ENCODE data around the gene HOXB8.

The HOXB8 gene

DNA sequence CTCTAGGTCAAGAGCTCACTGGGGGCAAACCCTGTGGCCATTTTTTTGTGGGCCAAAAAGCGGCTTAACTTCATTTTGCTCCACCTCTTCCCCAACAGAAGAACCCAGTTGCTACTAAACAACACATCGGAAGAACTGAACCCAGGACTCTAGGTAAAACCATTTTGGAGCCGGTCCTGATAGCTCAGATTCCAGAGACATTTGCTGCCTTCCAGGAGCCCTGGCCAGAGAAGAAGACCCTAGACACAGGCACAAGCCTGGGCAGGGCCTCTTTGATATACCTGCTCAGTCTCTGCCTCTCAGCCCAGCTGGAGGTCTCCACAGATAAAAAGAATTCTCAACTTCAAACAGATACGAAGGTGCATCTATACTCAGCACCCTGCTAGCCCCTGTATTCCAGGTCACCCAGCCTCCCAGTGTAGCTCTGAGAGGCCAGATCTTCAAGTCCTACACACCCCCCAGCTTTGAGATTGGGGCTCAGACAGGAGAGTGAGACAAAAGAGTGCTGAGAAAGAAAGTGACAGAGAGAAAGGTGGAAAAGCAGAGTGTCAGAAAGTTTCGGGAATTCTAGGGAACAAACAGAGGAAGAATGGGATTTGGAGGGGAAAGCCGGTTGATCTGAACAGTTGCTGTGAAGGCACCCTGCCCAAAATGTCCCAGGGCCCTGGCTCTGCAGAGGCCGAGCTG, 17.6 kb upstream of the HOXB8 start:
- TF ChIP-seq, protein P1, sequence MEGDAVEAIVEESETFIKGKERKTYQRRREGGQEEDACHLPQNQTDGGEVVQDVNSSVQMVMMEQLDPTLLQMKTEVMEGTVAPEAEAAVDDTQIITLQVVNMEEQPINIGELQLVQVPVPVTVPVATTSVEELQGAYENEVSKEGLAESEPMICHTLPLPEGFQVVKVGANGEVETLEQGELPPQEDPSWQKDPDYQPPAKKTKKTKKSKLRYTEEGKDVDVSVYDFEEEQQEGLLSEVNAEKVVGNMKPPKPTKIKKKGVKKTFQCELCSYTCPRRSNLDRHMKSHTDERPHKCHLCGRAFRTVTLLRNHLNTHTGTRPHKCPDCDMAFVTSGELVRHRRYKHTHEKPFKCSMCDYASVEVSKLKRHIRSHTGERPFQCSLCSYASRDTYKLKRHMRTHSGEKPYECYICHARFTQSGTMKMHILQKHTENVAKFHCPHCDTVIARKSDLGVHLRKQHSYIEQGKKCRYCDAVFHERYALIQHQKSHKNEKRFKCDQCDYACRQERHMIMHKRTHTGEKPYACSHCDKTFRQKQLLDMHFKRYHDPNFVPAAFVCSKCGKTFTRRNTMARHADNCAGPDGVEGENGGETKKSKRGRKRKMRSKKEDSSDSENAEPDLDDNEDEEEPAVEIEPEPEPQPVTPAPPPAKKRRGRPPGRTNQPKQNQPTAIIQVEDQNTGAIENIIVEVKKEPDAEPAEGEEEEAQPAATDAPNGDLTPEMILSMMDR (IDR thresholded peaks at IDR 0.05; ENCODE audit: low read length) = no peak
- no peak for TF ChIP-seq EZH2 (optimal IDR thresholded peaks at IDR 0.05; ENCODE audit: low read depth, low read length)
- H3K9me2 ChIP-seq (replicated peaks; ENCODE audit: insufficient read depth, low read length) = no peaks in the 10 kb centered on the region
- DNase-seq = no peak
- H3K9ac ChIP-seq (ENCODE audit: low read length) = no peak overlapping the region
- no peaks in the 10 kb centered on the region for H3F3A ChIP-seq (ENCODE audit: insufficient read depth, low read length)
- H3K9me3 ChIP-seq (replicated peaks; ENCODE audit: insufficient read depth, low read length) = no peaks in the 10 kb centered on the region
- peaks cover 4% of the 10 kb centered on the region; the same call in 1 of the 2 replicates for H3K4me1 ChIP-seq (ENCODE audit: low read length)
- no peaks in the 10 kb centered on the region for H3K79me2 ChIP-seq (ENCODE audit: low read length)
- no peak overlapping the region for H3K4me3 ChIP-seq (ENCODE audit: low read length)
- H3K27ac ChIP-seq (ENCODE audit: low read length) = no peak overlapping the region
- no peaks in the 10 kb centered on the region for H3K36me3 ChIP-seq (replicated peaks; ENCODE audit: insufficient read depth, low read length)
- no peak overlapping the region for H2AFZ ChIP-seq (ENCODE audit: low read length)
- H3K27me3 ChIP-seq (replicated peaks; ENCODE audit: insufficient read depth, low read length) = peaks cover 43% of the 10 kb centered on the region
- H3K4me2 ChIP-seq (ENCODE audit: low read depth, low read length) = no peak overlapping the region
- no peaks in the 10 kb centered on the region for H4K20me1 ChIP-seq (ENCODE audit: insufficient read depth, low read length)

DNA sequence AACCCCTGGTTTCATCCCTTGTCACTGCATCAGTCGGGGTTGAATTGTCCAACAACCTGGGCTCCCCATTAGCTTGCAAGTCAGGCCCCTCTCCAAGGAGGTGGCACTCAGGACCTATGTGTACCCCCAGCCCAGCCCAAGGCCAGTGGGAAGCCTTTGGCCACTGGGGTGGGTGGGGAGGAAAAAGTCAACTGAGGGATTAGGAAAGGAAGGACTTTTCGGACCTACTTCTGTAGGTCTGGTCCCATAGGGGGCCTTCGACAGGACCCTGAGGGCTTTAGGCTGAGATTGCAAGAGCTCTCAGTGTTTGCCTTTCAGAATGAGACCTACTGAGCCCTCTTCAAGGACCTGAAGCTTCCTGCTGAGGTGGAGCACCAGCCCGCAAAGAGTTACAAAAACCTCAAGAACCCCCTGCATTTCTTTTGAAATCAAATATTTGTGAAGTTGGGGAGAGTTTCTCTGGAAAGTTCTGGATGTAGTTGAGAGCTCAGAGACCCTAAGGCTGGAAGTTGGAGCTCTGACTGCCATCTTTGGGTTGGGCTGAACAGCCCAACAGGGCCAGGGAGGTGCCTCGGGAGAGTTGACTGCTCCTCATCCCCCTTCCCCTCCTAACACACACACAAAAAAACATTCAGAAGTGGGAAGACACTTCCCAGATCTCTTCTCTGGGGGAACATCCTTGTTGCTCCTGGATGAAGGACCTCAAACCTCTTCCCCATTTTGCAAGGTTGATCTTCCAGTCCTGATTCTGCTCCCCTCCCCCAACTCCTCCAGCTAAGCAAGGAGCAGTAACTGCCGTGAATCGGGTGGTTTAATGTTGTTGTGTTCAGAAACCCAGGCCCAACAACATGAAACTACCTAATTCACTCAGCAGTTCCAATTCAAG, 16.8 kb upstream of the HOXB8 start:
- Histone ChIP-seq H3K36me3 (replicated peaks; ENCODE audit: insufficient read depth, low read length) (no peaks in the 10 kb centered on the region), H3K4me2 (ENCODE audit: low read depth, low read length) (no peak overlapping the region), H2AFZ (ENCODE audit: low read length) (no peak overlapping the region), H4K20me1 (ENCODE audit: insufficient read depth, low read length) (no peaks in the 10 kb centered on the region), H3K9me3 (replicated peaks; ENCODE audit: insufficient read depth, low read length) (no peaks in the 10 kb centered on the region), H3K9ac (ENCODE audit: low read length) (no peak overlapping the region), H3K27me3 (replicated peaks; ENCODE audit: insufficient read depth, low read length) (peaks cover 43% of the 10 kb centered on the region), H3F3A (ENCODE audit: insufficient read depth, low read length) (no peaks in the 10 kb centered on the region), H3K79me2 (ENCODE audit: low read length) (no peaks in the 10 kb centered on the region), H3K4me3 (ENCODE audit: low read length) (no peak overlapping the region), H3K27ac (ENCODE audit: low read length) (no peak overlapping the region), H3K4me1 (ENCODE audit: low read length) (peaks cover 3% of the 10 kb centered on the region; the same call in 1 of the 2 replicates), H3K9me2 (replicated peaks; ENCODE audit: insufficient read depth, low read length) (no peaks in the 10 kb centered on the region)
- no peak for DNase-seq
- TF ChIP-seq EZH2phosphoT487 (IDR thresholded peaks at IDR 0.05; ENCODE audit: low read length) (no peak), EZH2 (optimal IDR thresholded peaks at IDR 0.05; ENCODE audit: low read depth, low read length) (no peak)
- TF ChIP-seq, protein P1 (IDR thresholded peaks at IDR 0.05; ENCODE audit: low read length) = no peak

DNA sequence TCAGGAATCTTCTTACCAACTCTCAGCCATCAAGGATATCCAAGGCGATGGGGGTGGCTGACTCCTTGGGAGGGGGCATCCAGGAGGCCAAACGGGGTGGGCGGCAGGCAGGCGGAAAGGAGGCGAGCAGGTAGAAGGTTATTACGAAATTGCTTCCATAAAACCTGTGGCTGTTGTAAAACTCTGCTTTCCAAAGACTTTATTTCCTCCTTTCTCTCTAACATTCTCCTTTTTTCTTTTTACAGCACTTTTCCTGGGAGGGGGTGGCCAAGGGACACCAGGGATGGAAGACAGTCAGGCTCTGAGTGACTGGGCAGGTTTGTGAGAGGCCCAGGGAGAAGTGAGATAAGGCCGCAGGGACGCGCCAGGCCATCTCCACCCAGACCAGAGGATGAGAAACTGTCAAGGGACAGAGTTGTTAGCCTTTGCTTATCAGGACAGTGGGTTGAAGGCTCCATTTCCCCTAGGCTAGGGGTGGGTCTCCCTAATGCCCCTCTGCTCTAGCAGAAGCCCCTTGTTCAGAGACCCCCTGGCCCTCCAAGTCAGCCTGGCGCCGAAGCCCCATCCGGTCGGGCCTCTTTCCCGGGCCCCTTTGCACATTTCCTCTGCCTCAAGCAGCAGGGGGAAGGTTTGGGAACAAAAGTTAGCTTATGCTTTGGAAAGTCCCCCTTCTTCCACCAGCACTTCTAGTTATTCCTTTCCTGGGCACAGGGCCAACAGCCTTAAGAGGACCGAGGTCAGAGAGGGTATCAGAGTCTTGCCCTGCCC, 16.0 kb upstream of the HOXB8 start:
- no peak for DNase-seq
- H3K27me3 ChIP-seq (replicated peaks; ENCODE audit: insufficient read depth, low read length) = peaks cover 47% of the 10 kb centered on the region
- no peak for TF ChIP-seq EZH2 (optimal IDR thresholded peaks at IDR 0.05; ENCODE audit: low read depth, low read length)
- TF ChIP-seq, protein P1 (IDR thresholded peaks at IDR 0.05; ENCODE audit: low read length) = no peak
- no peak for TF ChIP-seq EZH2phosphoT487 (IDR thresholded peaks at IDR 0.05; ENCODE audit: low read length)
- H3K4me1 ChIP-seq (ENCODE audit: low read length) = no peaks in the 10 kb centered on the region
- H4K20me1 ChIP-seq (ENCODE audit: insufficient read depth, low read length) = no peaks in the 10 kb centered on the region
- no peak overlapping the region for H3K4me2 ChIP-seq (ENCODE audit: low read depth, low read length)
- H3K9me3 ChIP-seq (replicated peaks; ENCODE audit: insufficient read depth, low read length) = no peaks in the 10 kb centered on the region
- no peak overlapping the region for H3K4me3 ChIP-seq (ENCODE audit: low read length)
- no peaks in the 10 kb centered on the region for H3F3A ChIP-seq (ENCODE audit: insufficient read depth, low read length)
- H3K79me2 ChIP-seq (ENCODE audit: low read length) = no peaks in the 10 kb centered on the region
- H3K27ac ChIP-seq (ENCODE audit: low read length) = no peak overlapping the region
- H3K9me2 ChIP-seq (replicated peaks; ENCODE audit: insufficient read depth, low read length) = no peaks in the 10 kb centered on the region
- no peak overlapping the region for H2AFZ ChIP-seq (ENCODE audit: low read length)
- no peaks in the 10 kb centered on the region for H3K36me3 ChIP-seq (replicated peaks; ENCODE audit: insufficient read depth, low read length)
- H3K9ac ChIP-seq (ENCODE audit: low read length) = no peak overlapping the region
